ENCODE data around the gene ANKRD33B. TPM values are rescaled to one million over a fixed set of nuclear protein-coding genes. Genes with fewer than 3 reads are reported as not detected.

The ANKRD33B gene
- total and polyA plus RNA-seq, 2 of the 8 experiments (the other 6 are each of a cell fraction or from before 2014, with no cell fraction given) = 6.9 to 20.6 TPM

GRCh38 chr5:10611290-10611689 lies 47.4 kb downstream of the ANKRD33B start (continued):
- TF ChIP-seq USF2 (IDR thresholded peaks at IDR 0.05; ENCODE audit: low read length) (no peak), SIRT6 (IDR thresholded peaks at IDR 0.05; ENCODE audit: low read length) (no peak), CTBP2 (IDR thresholded peaks at IDR 0.05; ENCODE audit: borderline replicate concordance, insufficient read depth, insufficient read length, low read length) (no peak)
